Type B pancreatic cell (in vitro differentiated cells): Measurements from ENCODE around the gene TRIM58. TPM values are rescaled to one million over a fixed set of nuclear protein-coding genes. Genes with fewer than 3 reads are reported as not detected.

Experiments
- DNase-seq: peaks from one replicate; pipeline ENCODE4 v3.0.0; 2021; ENCODE audit warnings: mixed read lengths; ENCODE audit not compliant: unreplicated experiment; ENCODE audit errors: extremely low spot score
- H3K27ac Mint-ChIP-seq: 2 replicates; pipeline ENCODE4 v1.8.0; 2021; ENCODE audit warnings: mild to moderate bottlenecking, mixed read lengths
- H3K27me3 Mint-ChIP-seq: 2 replicates; pipeline ENCODE4 v1.8.0; 2021; ENCODE audit warnings: mixed read lengths
- H3K36me3 Mint-ChIP-seq: 2 replicates; pipeline ENCODE4 v1.8.0; 2021; ENCODE audit warnings: mixed read lengths
- H3K4me1 Mint-ChIP-seq: one replicate; pipeline ENCODE4 v1.8.0; 2021; ENCODE audit warnings: mixed read lengths; ENCODE audit not compliant: unreplicated experiment
- H3K4me3 Mint-ChIP-seq: 2 replicates; pipeline ENCODE4 v1.8.0; 2021; ENCODE audit warnings: mild to moderate bottlenecking, mixed read lengths
- H3K9me3 Mint-ChIP-seq: 2 replicates; pipeline ENCODE4 v1.8.0; 2021; ENCODE audit warnings: mixed read lengths
- total RNA-seq: library from RNA; stranded (reverse); gene quantifications from 2 replicates; pipeline ENCODE4 v1.2.1, GENCODE V29; 2021; ENCODE audit warnings: low replicate concordance
- TF ChIP-seq, protein P1 (sequence below): fragments of 200-600 bp; sonication (generic); conservative IDR thresholded peaks from 2 replicates; pipeline ENCODE4 v1.5.0; 2021; ENCODE audit warnings: antibody characterized with exemption, mild to moderate bottlenecking

TRIM58 gene
- total RNA-seq, 1 donor from 2014 or later: 0.17 TPM

DNA sequence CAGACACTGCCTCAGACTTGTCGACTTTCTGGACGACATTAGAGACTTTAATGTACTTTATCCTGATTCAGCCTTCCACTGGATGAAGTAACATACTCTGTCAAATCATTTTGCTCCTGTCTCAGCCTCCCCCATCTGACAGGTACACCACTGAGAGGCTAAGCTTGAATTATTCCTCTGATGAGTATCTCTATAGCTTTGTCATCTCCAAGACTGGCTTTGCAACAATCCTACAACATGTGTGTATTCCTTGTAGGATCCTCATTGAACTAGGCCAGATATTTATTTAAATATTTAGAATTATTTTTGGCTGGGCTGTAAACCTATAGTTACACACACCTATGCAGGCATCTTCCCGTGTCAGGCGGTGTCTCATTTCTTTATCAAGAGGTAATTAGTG, 1.1 kb upstream of the TRIM58 start:
- TF ChIP-seq, protein P1, sequence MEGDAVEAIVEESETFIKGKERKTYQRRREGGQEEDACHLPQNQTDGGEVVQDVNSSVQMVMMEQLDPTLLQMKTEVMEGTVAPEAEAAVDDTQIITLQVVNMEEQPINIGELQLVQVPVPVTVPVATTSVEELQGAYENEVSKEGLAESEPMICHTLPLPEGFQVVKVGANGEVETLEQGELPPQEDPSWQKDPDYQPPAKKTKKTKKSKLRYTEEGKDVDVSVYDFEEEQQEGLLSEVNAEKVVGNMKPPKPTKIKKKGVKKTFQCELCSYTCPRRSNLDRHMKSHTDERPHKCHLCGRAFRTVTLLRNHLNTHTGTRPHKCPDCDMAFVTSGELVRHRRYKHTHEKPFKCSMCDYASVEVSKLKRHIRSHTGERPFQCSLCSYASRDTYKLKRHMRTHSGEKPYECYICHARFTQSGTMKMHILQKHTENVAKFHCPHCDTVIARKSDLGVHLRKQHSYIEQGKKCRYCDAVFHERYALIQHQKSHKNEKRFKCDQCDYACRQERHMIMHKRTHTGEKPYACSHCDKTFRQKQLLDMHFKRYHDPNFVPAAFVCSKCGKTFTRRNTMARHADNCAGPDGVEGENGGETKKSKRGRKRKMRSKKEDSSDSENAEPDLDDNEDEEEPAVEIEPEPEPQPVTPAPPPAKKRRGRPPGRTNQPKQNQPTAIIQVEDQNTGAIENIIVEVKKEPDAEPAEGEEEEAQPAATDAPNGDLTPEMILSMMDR: no peak
- H3K4me1 Mint-ChIP-seq: no peaks in the 10 kb centered on the region
- H3K27me3 Mint-ChIP-seq: peaks cover 34% of the 10 kb centered on the region
- H3K27ac Mint-ChIP-seq: no peak overlapping the region
- no peak for DNase-seq
- H3K9me3 Mint-ChIP-seq: peaks cover 5% of the 10 kb centered on the region
- no peaks in the 10 kb centered on the region for H3K36me3 Mint-ChIP-seq
- peak overlapping the region; percentile 39 for H3K4me3 Mint-ChIP-seq

GRCh38 chr1:247857985-247858619, 1.1 kb downstream of the TRIM58 start:
- Mint-ChIP-seq H3K27me3 (peaks cover 34% of the 10 kb centered on the region), H3K4me1 (no peaks in the 10 kb centered on the region)
- no peak for DNase-seq

DNA sequence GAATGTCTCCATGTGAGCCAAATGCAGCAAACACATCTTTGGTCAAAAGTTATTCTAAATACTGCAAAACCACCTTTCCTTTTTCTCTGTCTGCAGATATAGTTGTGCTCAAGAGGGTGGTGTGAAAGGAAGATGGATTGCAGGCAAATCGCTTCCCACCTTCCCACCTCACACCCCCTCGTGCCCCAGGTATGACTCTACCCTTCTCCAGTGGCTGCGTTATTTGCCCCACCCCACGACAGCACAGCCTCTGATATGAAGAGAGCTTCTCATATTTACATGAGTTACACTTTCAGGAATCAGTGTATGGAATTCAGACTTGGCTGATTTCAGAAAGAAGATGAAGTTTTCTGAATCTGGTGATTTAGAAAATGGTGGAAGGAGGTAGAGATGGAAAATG, 5.8 kb downstream of the TRIM58 start:
- H3K36me3 Mint-ChIP-seq: no peaks in the 10 kb centered on the region
- H3K4me3 Mint-ChIP-seq: no peak overlapping the region
- TF ChIP-seq, protein P1: no peak
- no peaks in the 10 kb centered on the region for H3K9me3 Mint-ChIP-seq
- DNase-seq: no peak
- no peaks in the 10 kb centered on the region for H3K4me1 Mint-ChIP-seq
- no peak overlapping the region for H3K27ac Mint-ChIP-seq
- peaks cover 9% of the 10 kb centered on the region for H3K27me3 Mint-ChIP-seq

More at GRCh38 chr1:247857985-247858619, 1.1 kb downstream of the TRIM58 start:
- no peak overlapping the region for H3K27ac Mint-ChIP-seq
- H3K9me3 Mint-ChIP-seq: peaks cover 5% of the 10 kb centered on the region
- H3K4me3 Mint-ChIP-seq: peak overlapping the region; percentile 75
- TF ChIP-seq, protein P1: no peak
- H3K36me3 Mint-ChIP-seq: no peaks in the 10 kb centered on the region

DNA sequence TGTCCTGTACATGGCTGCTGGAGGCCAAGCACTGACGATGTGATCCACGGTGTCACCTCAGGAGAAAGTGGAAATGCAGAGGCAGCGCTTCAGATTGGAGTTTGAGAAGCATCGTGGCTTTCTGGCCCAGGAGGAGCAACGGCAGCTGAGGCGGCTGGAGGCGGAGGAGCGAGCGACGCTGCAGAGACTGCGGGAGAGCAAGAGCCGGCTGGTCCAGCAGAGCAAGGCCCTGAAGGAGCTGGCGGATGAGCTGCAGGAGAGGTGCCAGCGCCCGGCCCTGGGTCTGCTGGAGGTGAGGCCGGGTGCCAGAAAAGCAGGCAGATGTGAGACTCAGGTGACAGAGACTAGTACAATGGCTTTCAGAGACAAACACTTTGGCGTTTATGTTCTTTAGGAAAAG, 7.7 kb downstream of the TRIM58 start:
- no peak for DNase-seq
- Mint-ChIP-seq H3K27me3 (no peaks in the 10 kb centered on the region), H3K4me1 (no peaks in the 10 kb centered on the region), H3K4me3 (no peak overlapping the region), H3K9me3 (peaks cover 3% of the 10 kb centered on the region), H3K36me3 (no peaks in the 10 kb centered on the region), H3K27ac (no peak overlapping the region)
- TF ChIP-seq, protein P1: no peak

- DNase-seq: no peak
- no peaks in the 10 kb centered on the region for H3K4me1 Mint-ChIP-seq
- H3K27me3 Mint-ChIP-seq: no peaks in the 10 kb centered on the region
- H3K9me3 Mint-ChIP-seq: peaks cover 4% of the 10 kb centered on the region
- no peak overlapping the region for H3K27ac Mint-ChIP-seq
- no peak overlapping the region for H3K4me3 Mint-ChIP-seq
- no peaks in the 10 kb centered on the region for H3K36me3 Mint-ChIP-seq
- TF ChIP-seq, protein P1: no peak
These were observed 8.4 kb downstream of the TRIM58 start for GRCh38 chr1:247865416-247865815.
